Measurements from ENCODE around the gene PROC.
"Not testable (repeated sequence)": the region's sequence is repeated elsewhere in the genome, so short reads cannot be mapped to it uniquely, and the experiment has no call there.

Gene PROC

DNA sequence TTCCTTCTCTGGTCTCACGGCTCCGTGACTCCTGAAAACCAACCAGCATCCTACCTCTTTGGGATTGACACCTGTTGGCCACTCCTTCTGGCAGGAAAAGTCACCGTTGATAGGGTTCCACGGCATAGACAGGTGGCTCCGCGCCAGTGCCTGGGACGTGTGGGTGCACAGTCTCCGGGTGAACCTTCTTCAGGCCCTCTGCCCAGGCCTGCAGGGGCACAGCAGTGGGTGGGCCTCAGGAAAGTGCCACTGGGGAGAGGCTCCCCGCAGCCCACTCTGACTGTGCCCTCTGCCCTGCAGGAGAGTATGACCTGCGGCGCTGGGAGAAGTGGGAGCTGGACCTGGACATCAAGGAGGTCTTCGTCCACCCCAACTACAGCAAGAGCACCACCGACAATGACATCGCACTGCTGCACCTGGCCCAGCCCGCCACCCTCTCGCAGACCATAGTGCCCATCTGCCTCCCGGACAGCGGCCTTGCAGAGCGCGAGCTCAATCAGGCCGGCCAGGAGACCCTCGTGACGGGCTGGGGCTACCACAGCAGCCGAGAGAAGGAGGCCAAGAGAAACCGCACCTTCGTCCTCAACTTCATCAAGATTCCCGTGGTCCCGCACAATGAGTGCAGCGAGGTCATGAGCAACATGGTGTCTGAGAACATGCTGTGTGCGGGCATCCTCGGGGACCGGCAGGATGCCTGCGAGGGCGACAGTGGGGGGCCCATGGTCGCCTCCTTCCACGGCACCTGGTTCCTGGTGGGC is 10.0 kb downstream of the PROC start:
- DNase-seq = no peak

DNA sequence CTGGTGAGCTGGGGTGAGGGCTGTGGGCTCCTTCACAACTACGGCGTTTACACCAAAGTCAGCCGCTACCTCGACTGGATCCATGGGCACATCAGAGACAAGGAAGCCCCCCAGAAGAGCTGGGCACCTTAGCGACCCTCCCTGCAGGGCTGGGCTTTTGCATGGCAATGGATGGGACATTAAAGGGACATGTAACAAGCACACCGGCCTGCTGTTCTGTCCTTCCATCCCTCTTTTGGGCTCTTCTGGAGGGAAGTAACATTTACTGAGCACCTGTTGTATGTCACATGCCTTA is 10.5 kb downstream of the PROC start:
- DNase-seq = no peak

DNA sequence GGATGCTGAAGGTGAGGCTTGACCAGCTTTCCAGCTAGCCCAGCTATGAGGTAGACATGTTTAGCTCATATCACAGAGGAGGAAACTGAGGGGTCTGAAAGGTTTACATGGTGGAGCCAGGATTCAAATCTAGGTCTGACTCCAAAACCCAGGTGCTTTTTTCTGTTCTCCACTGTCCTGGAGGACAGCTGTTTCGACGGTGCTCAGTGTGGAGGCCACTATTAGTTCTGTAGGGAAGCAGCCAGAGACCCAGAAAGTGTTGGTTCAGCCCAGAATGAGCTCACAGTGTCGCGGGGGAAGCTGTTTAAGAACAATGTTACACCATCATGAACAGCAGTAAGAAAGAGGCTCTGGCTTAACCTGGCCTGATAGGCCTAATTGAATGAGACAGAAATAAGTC is 11.1 kb downstream of the PROC start:
- no peak for DNase-seq

DNA sequence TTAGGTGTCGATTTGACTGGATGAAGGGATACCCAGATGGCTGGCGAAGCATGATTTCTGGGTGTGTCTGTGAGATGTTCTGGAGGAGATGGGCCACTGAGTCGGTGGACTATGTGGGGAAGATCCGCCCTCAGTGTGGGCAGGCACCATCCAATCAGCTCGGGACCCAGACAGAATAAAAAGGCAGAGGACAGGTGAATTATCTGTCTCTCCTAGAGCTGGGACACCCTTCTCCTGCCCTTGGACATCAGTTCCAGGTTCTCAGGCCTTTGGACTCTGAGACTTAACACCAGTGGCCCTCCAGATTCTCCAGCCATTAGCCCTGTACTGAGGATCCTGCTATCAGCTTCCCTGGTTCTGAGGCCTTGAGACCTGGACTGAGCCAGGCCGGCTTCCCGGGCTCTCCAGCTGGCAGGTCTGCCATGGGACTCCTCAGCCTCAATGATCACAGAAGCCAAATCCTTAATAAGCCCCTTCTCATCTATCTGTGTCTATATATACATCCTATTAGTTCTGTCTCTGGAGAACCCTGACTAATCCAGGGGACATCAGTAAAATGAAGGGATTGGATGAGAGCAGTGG is 11.7 kb downstream of the PROC start:
- no peak for DNase-seq

DNA sequence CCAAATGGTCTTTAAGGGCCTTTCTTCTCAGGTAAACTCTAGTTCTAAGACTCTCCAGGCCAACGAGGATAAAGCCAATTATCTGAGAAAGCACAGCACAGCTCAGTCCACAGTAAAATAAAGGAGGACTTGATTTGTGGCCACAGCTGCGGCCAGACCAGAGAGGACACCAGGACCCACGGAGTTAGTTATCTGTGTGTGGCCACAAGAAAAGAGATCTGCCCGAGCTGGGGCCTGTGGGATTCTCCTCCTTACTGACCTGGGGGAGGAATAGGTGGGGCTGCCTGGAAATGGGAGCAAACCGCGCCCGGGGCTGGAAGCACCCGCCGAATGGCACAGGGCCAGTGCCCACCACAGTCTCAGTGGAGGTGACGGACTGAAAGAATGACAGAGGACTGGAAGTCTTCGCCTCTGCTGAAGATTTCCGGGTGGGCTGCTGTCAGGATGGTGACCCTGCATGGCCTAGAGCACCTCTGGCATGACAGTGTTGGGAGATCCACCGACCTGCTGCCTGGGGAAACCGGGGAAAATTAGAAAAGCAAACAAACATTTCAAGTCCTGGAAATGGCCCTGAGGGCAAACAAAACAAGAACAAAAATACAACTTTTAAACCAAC is 13.3 kb downstream of the PROC start:
- no peak for DNase-seq

DNA sequence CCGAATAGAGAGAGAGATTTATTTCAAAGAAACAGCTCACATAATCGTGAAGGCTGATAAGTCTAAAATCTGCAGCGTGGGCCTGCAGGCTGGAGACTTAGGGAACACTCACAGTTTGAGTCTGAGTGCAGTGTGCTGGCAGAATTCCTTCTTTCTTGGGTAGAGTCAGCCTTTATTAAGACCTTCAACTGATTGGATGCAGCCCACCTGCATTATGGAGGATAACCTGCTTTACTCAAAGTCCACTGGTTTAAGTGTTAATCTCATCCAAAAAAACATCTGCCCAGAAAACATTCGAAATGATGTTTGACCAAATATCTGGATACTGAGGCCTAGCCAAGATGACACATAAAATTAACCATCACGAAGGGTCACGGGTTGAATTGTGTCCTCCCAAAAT is 16.3 kb downstream of the PROC start:
- DNase-seq = no peak

DNA sequence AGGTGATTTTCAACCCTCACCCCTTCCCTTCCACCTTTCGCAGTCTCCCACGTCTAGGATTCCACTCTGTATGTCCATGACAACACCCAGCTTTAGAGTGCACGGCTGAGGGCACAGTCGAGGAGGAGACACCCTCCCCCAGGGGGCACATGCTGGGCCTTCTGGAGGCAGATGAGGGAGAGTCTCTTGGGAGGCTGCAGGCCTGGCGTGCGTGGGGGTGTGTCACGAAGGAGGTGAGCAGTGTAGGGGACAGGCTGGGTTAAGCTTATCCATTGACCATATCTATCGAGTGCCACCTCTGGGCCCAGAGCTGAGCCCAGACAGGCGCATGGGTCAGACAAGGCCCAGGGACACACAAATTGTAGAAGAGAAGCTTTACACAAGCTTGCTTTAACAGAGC is 18.8 kb downstream of the PROC start:
- DNase-seq = no peak

DNA sequence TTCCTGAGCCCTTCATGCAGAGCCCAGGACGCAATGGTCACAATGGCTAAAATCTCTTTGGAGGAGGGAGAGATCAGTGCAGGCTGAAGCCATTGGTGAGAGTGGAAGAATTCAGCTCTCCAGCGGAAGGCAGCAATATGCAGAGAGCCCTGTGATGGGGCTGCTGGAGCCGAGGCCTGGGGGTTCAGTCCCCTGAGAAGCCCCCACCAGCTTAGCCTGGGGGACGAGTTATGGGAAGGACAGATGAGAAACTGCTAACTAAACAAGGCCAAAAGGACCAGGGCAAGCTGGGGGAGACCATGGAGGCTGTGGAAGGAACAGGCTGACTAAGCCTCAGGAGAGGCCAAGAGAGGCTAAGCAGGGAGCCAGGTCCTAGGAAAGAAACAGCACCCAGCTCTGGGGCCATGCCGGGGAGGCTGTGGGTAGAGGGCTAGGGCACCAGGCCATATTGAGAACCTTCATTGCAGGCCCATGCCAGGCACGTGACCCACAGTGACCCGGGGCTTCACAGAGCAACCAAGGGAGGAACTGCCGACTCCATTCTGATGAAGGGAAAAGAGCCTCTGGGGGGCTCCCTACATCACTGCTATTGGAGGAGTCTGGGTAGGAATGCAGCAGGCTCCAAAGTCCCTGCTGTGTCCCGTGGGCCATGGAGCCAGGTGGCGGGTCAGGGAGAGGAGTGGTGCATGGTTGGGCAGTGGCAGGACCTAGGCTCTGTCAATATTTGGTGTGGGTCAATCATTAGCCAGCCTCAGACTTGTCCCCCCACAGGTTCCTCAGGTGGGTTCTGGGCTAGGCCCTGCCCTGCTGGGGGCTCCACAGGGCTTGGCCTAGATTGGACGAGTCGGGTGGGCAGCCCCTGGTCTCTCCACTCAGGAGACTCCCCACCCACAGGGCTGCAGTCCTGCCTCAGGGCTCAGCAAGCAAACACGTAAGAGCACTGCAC is 19.8 kb downstream of the PROC start:
- no peak for DNase-seq

DNA sequence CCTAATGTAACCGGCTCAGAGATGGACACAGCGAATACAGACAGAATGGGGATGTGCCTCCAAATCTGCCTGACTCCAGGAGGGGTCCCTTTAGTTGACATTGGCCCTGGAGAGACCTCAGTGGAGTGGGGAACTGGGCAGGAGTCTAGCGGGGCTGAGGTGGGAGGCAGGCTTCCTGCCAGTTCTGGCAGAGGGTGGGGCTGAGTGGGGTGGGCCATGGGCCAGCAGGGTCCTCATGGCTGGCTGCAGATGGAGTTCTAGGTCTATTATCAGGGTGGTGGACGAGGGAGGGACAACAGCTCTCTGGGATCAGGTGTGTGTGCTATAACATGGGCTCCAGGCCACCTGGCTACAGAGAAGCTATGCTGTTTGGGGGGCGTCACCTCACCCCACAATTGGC is 21.1 kb downstream of the PROC start:
- DNase-seq = no peak

DNA sequence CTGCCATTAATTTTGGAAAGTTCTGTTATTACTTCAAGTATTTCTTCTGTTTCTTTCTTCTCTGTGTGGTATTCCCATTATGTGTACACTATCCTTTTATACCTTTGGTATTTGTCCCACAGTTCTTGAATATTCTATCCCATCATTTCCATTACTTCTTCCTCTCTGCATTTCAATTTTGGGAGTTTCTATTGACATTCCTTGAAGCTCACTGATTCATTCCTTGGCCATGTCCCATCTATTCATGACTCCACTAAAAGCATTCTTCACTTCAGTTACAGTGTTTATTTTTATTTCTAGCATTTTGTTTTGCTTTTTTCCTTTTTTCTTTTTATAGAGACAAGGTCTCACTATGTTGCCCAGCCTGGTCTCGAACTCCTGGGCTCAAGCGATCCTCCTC is 30.3 kb downstream of the PROC start:
- no peak for DNase-seq

DNA sequence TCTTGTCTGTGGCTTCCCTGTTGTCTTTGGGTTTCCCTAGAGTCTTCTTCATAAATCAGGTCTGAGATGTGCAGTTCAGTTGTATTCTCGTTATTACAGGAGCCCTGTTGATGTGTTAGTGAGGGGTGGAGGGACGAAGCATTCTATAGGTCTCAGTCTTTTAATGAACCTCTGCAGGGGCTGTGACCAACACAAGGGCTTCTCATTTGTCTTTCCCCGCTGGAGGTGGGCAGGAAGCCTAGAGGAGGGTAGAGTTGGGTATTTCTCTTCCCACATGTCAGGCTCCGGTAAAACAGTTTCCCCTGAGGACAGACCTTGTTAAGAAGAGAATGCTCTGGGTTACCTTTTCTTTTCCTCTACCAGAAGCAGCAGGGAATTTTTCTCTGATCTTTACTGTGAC is 31.2 kb downstream of the PROC start:
- DNase-seq = no peak

DNA sequence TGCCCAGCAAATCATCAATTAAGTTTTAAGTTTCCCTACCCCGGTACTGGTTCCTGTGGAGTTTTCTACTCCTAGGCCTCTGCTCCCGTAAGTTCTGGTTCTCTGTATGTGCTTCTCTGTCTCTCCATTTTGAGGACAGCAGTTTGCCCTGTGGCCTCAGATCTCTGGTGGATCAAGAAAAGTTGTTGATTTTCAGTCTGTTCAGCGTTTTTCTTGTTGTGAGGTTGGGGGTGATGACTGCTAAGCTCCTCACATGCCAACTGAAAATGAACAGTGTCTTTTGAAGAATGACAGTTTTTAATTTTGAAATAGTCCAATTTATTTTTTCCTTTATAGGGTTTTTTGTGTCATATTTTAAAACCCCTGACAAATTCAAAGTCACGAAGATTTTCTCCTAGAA is 31.7 kb downstream of the PROC start:
- no peak for DNase-seq

DNA sequence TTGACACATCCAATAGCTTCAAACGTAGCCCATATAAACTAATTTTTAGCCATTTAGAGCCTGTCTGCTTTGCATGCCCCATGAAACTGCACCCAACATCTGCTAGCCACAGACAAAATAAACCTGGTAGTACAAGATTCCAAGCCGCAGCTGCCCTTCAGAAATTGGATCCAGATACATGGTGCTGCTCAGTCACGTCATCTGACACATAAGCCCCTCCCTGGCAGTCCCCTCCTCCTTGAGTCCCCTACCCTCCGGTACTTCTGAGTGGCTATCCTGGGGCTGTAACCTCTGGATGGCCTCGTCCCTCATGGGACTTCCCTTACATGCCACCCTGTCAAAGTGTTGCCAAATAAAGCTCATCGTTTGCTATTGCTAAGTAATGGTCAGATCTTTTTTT is 33.8 kb downstream of the PROC start:
- no peak for DNase-seq

DNA sequence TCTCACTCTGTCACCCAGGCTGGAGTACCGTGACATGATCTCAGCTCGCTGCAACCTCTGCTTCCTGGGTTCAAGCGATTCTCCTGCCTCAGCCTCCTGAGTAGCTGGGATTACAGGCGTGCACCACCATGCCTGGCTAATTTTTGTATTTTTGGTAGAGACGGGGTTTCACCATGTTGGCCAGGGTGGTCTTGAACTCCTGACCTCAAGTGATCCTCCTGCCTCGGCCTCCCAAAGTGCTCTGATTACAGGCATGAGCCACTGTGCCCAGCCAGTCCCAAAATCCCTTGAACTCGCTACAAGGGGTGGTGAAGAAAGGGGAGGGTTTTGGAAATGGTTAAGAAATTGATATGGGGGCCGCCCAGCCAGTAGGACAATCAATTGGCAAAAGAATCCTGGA is 34.2 kb downstream of the PROC start:
- DNase-seq = not testable (repeated sequence)

DNA sequence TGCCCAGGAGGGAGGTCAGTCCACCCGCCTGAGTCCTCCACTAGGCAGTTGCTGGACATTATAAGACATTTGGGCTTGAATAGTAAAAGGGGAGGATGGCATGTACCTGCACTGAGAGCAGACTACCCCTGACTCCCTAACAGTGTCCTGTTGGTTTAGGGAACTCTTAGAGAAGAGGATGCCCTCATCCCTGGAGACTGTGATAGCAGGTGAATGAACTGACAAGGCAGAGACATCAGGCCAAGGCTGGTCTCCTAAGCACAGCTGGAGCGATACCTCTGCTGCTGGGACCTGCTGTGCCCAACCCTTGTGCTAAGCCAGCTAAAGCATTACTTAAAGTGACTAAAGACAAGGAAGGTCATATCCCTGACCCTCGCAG is 34.8 kb downstream of the PROC start:
- DNase-seq = no peak

DNA sequence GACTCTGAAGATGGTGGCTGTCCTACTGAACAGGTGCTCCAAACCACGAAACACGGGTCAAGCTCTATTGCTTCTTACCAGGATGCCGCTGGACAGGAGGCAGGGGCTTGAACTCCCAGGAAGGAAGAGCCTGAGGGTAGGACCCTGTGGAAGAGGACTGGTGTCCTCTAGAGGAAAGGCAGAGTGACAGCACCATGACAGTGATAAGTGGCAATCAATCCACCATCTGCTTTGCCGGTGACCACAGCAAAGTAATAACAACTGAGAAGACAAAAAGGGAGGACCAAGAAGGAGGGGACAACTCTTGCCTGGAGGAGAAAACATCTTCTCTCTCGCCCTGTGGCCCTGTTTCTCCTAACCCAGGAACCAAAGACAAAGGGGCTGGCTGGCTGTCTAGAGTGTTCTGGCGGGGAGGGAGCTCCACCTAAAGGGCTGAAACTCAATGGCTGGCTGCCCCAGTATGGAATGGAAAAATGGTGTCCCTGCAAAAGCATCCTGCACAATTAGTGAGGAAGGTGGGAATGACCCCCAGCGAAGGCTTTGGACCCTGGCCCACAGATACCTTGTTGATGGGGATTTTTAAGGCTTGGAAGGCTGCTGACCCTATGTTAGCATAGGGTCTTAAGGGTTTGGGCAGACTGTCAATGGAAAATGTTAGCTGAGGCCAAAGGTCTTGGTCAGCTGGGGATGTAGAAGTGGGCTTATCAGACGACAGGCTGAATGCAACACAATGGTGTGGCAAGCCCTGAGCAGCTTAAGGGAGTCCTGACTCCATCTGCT is 35.4 kb downstream of the PROC start:
- DNase-seq = no peak

DNA sequence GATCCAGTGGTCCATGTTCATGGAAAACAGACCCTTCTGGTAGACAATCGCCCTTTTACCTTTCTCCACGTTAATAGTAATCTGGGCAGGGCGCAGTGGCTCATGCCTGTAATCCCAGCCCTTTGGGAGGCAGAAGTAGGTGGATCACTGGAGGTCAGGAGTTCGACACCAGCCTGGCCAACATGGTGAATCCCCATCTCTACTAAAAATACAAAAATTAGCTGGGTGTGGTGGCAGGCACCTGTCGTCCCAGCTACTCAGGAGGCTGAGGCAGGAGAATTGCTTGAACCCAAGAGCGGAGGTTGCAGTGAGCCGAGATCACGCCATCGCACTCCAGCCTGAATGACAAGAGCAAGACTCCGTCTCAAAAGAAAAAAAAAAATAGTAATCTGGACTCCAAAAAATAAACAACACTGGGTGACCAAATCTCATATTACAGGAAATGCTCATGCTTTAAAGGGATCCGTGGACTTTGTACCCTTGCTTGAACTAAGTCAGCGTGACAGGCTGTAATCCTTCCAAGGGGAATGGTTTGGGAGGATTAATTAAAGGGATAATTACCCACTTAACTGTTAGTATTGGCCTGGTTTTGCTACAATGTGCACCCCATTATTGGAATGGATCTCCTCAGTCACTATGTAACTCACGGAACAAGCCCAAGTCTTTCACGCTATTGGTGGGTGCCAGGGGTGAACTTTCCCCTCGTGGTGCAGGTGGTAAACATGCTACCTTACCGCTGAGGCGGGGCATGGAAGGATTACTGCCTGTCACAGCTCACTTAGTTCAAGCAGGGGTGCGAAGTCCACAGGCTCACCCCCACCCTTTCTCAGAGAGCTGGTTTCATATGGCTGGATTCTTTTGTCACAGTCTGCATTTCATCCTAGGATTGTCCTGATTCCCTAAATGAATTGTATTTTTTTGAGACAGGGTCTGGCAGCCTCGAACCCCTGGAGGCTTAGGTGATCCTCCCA is 36.7 kb downstream of the PROC start:
- no peak for DNase-seq

DNA sequence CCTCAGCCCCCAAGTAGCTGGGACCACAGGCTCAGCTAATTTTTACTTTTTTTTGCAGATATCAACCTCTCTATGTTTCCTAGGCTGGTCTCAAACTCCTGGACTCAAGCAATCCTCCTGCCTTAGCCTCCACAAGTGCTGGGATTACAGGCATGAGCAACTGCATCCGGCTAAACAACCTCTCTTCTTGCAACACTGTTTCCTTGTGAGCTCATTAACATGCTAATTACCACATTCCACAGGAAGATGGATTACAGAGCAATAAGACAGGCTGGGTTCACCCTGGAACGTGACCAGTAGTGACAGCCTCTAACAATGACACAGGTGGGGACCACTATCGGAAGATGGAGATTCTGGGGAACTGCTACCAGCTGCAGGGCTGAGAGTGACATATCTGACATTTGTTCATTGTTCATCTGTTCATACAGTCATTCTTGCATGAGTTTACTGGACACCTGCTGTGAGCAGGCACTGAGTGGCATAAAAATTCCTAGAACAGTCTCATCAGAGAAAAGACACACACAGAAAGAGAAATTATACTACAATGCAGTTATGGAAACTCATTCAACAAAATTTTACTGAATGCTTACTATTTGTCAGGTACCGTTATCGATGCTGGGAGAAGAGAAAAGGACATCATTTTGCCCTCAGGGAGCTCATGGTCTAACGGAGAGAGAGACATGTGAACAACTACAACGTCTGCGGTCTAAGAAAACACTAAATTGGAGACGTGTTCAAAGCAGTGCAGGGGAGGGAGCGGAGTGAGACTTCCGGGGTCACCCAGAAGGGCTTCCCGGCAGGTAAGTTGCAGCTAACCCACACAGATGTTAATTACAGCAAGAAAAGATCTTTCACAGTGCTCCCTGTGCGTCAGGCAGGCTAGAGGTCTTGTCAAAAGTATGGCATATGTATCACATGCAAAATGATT is 37.6 kb downstream of the PROC start:
- DNase-seq = peak; percentile 22

DNA sequence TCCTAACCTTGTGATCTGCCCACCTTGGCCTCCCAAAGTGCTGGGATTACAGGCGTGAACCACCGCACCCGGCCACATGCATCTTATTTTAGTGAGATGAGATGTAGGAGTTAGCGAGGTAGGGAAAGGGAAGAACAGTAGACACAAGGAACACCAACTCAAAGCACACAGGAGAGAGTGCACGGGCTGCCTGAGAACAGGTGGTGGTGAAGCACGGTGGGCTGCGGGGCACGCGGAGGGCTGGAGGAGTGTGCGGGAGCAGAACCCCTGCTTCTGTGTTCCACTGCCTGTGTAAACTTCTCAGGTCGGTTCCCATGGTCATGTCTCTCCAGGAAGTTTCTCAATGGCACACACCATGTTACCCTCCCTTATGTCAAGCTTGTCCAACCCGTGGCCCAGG is 38.7 kb downstream of the PROC start:
- no peak for DNase-seq

DNA sequence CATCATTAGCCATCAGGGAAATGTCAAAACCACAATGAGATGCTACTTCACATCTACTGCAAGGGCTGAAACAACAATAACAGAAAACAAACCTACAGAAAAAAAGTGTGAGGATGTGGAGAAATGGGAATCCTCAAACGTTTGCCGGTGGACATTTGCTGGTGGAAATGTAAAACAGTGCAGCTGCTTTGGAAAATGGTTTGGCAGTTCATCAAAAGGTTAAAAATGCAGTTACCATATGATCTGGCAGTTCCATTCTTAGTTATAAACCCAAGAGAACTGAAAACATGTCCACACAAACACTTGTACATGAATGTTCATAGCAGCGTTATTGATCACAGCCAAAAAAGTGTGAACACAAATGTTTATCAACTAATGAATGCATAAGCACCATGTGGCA is 44.2 kb downstream of the PROC start:
- no peak for DNase-seq
